COLO668 (cell line): ENCODE measurements around the gene ZGRF1.
"Not testable (repeated sequence)": the region's sequence is repeated elsewhere in the genome, so short reads cannot be mapped to it uniquely, and the experiment has no call there.

ENCODE experiments used
- DNase-seq: peaks from one replicate; lab custom pipeline; 2025; ENCODE audit not compliant: unreplicated experiment; lab: John Stamatoyannopoulos, UW

ZGRF1 gene

GRCh38 chr4:112636688-112637551 lies at the start of gene ZGRF1, which contains the start of gene LARP7:
ZGRF1 (minus strand) TSS chr4:112636909; CDS start chr4:112633176, 3,733 bp downstream.
LARP7 (plus strand) TSS chr4:112637143; CDS start chr4:112644670, 7,527 bp downstream.
- DNase-seq, result peak; percentile 98

GRCh38 chr4:112680996-112681395 lies 44.3 kb upstream of the ZGRF1 start:
- DNase-seq, result no peak

GRCh38 chr4:112677519-112678091 lies 40.9 kb upstream of the ZGRF1 start:
- DNase-seq, result no peak

- no peak for DNase-seq
These were observed 37.7 kb upstream of the ZGRF1 start for GRCh38 chr4:112674376-112674775.

- DNase-seq, result no peak
These were observed 37.0 kb upstream of the ZGRF1 start for GRCh38 chr4:112673686-112674085.

- no peak for DNase-seq
These were observed 36.4 kb upstream of the ZGRF1 start for GRCh38 chr4:112673076-112673475.

- DNase-seq, result no peak
These were observed 31.4 kb upstream of the ZGRF1 start for GRCh38 chr4:112668131-112668530.

GRCh38 chr4:112664611-112665010 lies 27.9 kb upstream of the ZGRF1 start:
- no peak for DNase-seq

GRCh38 chr4:112656115-112656514 lies 19.4 kb upstream of the ZGRF1 start:
- not testable (repeated sequence) for DNase-seq

GRCh38 chr4:112655270-112655669 lies 18.6 kb upstream of the ZGRF1 start:
- DNase-seq, result no peak

GRCh38 chr4:112652216-112652615 lies 15.5 kb upstream of the ZGRF1 start:
- DNase-seq, result no peak

- DNase-seq, result no peak
These were observed 14.9 kb upstream of the ZGRF1 start for GRCh38 chr4:112651641-112652040.

GRCh38 chr4:112650332-112650731 lies 13.6 kb upstream of the ZGRF1 start:
- DNase-seq, result no peak

- DNase-seq, result no peak
These were observed 12.3 kb upstream of the ZGRF1 start for GRCh38 chr4:112649055-112649408.

- DNase-seq, result no peak
These were observed 11.8 kb upstream of the ZGRF1 start for GRCh38 chr4:112648263-112649054.

GRCh38 chr4:112647785-112648184 lies 11.1 kb upstream of the ZGRF1 start:
- no peak for DNase-seq

GRCh38 chr4:112646632-112647537 lies 10.2 kb upstream of the ZGRF1 start:
- no peak for DNase-seq

GRCh38 chr4:112645541-112646329 lies 9.0 kb upstream of the ZGRF1 start:
- no peak for DNase-seq

GRCh38 chr4:112644595-112645535 lies 8.2 kb upstream of the ZGRF1 start:
- DNase-seq, result not testable (repeated sequence)
